ENCODE results near the gene SUPT3H.

The SUPT3H gene

GRCh38 chr6:44985006-44985405 lies 392.7 kb downstream of the SUPT3H start:
- no peak for DNase-seq

GRCh38 chr6:44983467-44984365 lies 394.0 kb downstream of the SUPT3H start:
- no peak for DNase-seq

GRCh38 chr6:44980841-44981240 lies 396.9 kb downstream of the SUPT3H start:
- DNase-seq, result no peak

DNA sequence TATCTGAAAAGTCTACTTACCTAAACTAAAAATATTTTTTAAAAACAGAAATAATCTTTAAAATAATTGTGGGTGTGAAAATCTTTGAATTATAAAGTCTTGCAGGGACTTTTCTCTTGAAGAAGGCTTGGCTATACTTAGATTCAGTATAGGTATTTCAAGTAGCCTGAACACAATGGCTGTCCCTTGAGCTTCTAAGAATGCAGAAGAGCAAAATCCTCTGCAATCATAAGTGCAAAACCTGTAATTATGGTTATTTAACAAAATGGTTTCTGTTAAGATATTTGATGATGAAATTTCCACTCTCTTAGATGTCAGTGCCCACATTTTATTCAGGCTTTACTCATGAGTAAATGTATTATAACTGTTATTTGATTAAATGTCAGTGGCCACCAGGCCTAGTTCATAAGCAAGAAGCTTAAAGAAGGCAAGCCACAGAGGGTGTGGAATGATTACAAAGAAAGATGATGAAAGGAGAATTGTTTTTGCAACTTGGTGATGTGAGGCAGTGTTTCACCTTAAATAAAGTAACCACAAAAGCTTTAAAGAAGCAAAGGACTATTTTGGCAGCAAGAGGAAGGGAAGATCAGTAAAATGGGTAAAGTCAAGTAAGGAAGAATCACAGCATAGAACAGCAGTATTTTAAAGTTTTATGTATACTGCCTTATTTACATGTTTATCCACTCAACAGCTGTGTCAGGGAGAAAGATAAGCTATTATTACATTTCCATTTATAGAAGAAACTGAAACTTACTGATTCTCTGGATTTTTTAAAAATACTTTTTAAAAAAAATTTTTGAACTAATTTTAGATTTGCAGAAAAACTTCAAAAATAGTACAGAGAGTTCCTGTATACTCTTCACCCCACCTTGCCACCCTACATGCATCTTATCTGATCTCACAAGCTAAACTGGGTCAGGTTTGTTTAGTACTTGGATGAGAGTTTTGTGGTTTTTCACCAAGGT lies 400.8 kb downstream of the SUPT3H start:
- DNase-seq, result peak; percentile 74

GRCh38 chr6:44974511-44974910 lies 403.2 kb downstream of the SUPT3H start:
- no peak for DNase-seq

DNA sequence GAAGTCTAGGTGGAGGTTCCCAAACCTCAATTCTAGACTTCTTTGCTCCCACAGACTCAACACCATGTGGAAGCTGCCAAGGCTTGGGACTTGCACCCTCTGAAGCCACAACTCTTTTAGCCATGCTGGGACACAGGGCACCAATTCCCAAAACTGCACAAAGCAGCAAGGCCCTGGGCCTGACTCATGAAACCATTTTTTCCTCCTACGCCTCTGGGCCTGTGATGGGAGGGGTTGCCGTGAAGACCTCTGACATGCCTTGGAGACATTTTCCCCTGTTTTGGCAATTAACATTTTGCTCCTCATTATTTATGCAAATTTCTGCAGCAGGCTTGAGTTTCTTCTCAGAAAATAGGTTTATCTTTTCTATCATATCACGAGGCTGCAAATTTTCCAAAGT lies 405.0 kb downstream of the SUPT3H start:
- no peak for DNase-seq

- DNase-seq, result no peak
Measured at GRCh38 chr6:44969446-44970185, 408.1 kb downstream of the SUPT3H start.

- DNase-seq, result no peak
Measured at GRCh38 chr6:44967481-44967880, 410.3 kb downstream of the SUPT3H start.

DNA sequence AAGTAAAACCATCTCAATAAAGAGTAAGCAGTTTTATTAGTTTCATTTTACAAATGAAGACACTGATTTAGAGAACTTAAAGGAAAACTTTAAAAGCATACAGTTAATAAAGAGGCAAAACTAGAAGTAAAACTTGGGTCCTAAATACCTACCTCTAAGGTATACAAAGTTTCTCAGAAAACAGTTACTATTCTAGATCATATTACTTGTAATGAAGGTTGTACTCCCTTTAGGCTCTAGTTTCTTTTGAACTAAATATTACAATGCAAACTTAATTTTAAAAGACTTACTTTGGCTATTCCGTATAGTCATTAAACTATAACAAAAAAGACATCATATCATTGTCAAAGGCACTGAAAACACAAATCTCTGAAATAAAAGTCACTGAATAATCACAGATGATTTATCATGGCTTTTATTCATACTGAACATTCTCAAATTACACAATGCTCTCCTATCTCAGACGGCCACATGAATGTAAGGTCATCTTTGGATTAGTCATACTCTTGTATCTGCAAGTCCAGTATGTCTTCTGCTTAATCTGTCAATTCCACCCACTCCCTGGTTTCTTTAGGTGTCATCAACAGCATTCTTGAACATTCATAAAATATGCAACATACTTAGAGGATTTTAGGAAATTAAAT lies 411.2 kb downstream of the SUPT3H start:
- no peak for DNase-seq

DNA sequence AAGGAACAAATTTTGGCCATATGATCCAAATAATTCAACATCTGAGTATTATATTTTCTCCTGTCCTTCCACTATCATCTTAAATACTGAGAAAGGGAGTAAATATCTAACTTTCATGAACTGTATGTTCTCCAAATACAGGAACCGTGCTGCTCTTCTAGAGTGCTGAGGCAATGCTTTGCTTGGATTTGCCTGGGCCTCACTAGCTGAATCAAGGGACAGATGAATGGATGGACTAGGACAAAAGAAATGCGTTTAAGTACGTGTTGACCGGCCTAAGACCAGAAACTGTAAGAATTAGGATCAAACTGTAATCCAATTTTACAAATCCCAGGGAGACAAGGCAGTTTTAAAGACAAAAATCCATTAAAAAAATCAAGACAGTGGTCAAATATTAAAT lies 412.0 kb downstream of the SUPT3H start:
- DNase-seq, result no peak

GRCh38 chr6:44960898-44961297 lies 416.8 kb downstream of the SUPT3H start:
- DNase-seq, result no peak

DNA sequence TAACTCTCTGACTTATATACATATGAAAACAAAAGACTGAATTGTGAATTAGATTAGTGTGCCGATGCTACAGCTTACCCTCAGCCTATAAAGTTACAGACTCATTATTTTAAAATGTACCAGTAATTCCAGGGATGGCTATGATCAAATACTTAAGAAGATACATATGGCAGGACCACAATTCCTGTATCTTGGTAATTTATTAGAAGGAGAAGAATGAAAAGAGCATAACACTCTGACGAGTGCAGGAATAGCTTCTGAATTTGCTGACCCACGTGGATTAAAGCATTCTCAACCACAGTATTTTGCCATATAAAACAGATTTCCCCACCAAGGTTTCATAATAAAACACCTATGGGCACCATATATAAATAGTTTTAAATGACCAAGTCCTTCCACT lies 418.1 kb downstream of the SUPT3H start:
- DNase-seq, result no peak

DNA sequence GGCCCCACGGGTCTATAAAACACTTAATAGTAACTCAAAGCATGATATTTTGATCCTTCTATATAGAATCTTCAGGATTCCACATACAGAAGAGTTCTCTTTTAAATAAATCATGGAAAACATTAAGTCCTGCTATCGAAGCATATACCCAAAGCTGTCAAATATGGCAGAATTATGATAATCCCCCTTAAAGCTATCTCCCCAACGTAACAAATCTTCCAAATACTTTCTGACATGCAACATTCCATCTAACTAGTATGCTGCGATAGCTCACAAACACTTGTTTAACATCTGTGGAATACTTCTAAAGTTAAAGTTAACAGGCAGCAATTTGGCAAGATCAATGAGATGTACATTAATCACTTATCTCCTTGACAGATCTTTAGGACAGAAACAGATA lies 420.6 kb downstream of the SUPT3H start:
- no peak for DNase-seq

GRCh38 chr6:44956396-44956795 lies 421.3 kb downstream of the SUPT3H start:
- no peak for DNase-seq

DNA sequence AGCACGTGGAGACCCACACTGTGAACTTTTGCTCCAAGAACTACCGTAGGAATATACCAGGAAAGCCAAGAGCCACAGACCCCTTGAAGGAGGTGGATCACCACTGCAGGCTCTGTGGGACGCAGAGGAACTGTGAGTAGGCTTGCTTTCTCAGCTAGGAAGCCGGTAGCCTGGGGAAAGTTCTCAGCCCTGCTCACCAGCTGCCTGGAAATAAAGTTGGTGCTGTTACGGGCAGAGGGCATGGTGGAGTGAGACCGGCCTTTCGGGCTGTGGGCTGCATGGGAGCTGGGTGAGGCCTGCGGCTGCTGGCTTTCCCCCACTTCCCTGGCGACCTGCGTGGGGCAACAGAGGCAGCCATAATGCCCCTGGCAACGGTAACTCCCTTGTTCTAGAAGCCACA lies 422.6 kb downstream of the SUPT3H start:
- no peak for DNase-seq

DNA sequence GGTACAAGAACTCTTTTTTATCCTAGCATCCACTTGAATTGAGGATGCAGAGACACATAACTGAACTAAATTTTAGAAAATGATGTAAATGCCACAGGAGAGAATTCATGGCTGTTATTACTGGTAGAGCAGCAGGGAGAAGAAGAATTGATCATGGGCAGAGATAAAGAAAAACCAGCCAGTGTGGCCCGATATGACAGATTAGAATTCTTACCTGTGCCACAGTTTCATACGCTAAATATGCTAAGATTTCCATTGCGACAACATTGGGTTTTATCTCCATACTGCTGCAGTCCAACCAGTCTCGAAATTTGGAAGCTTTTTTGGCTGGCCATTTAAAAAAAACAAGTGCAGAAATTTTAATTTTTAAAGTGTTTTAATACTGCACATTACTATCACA lies 423.5 kb downstream of the SUPT3H start:
- no peak for DNase-seq

GRCh38 chr6:44951253-44951747 lies 426.4 kb downstream of the SUPT3H start:
- no peak for DNase-seq

- DNase-seq, result no peak
Measured at GRCh38 chr6:44949596-44950201, 428.0 kb downstream of the SUPT3H start.

DNA sequence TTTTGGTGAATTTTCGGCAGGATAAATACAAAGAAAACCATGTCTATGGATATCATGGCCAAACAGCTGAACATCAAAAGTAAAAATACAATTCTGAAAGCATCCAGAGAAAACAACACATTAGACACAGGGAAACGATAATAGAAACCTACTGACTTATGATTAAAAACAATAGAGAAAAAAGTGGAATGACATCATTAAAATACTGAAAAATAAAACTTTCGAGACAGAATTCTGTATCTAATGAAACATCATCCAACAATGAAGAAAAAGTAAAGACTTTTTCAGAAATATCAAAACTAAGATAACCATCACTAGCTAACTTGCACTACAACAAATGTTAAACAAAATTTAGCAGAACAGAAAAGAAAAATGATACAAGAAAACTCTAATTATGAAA lies 434.2 kb downstream of the SUPT3H start:
- no peak for DNase-seq

DNA sequence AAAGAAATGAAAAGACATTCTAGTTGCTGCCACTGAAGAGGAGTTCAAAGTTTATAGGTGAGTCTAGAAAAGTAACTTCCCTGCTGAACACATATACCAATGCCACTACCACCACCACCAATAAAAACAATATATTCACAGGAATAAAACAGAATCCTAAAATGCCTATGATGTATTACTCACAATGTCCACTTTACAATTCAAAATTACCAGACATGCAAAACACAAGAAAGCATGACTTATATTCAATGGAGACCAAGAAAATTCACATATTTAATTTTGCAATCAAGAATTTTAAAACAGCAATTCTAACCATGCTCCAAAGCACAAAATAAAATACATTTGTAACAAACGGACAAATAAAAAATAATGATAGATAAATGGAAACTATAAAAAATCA lies 434.9 kb downstream of the SUPT3H start:
- no peak for DNase-seq

- no peak for DNase-seq
Measured at GRCh38 chr6:44942201-44942600, 435.5 kb downstream of the SUPT3H start.

- no peak for DNase-seq
Measured at GRCh38 chr6:44940367-44940766, 437.4 kb downstream of the SUPT3H start.

Data from central memory CD4-positive, alpha-beta T cell (primary cell).